Measurements from ENCODE around the gene GPAT2.
"Not testable (repeated sequence)": the region's sequence is repeated elsewhere in the genome, so short reads cannot be mapped to it uniquely, and the experiment has no call there.

Gene GPAT2

GRCh38 chr2:96034792-96035191 lies at the start of gene GPAT2:
Gene GPAT2, minus strand, starts transcription at chr2:96034916. Its CDS starts 2,557 bp downstream, at chr2:96032359.
- H3K4me3 Mint-ChIP-seq, H3K27ac Mint-ChIP-seq, H3K4me1 Mint-ChIP-seq: not testable (repeated sequence)

GRCh38 chr2:96083989-96084857 lies 49.5 kb upstream of the GPAT2 start:
- Mint-ChIP-seq H3K27me3 (peaks cover 8% of the 10 kb centered on the region), H3K27ac (no peak overlapping the region), H3K4me3 (no peak overlapping the region), H3K9me3 (no peaks in the 10 kb centered on the region), H3K4me1 (no peaks in the 10 kb centered on the region)
- peak in 1 of 2 donors; percentile 6 for DNase-seq
- no peak for ATAC-seq

More at GRCh38 chr2:96034792-96035191, at the start of gene GPAT2:
- H3K9me3 Mint-ChIP-seq, H3K27me3 Mint-ChIP-seq, DNase-seq: not testable (repeated sequence)
- ATAC-seq, result peak; percentile 75

- H3K4me1 Mint-ChIP-seq, result no peaks in the 10 kb centered on the region
- no peaks in the 10 kb centered on the region for H3K9me3 Mint-ChIP-seq
- peak; percentile 12 for ATAC-seq
- H3K4me3 Mint-ChIP-seq, result no peak overlapping the region
- peaks cover 8% of the 10 kb centered on the region for H3K27me3 Mint-ChIP-seq
- peak in 1 of 2 donors; percentile 5 for DNase-seq
- H3K27ac Mint-ChIP-seq, result no peak overlapping the region
These were observed 48.6 kb upstream of the GPAT2 start for GRCh38 chr2:96083064-96083939.

- H3K27ac Mint-ChIP-seq, result no peak overlapping the region
- H3K4me3 Mint-ChIP-seq, result no peak overlapping the region
- no peak for ATAC-seq
- H3K9me3 Mint-ChIP-seq, result no peaks in the 10 kb centered on the region
- no peaks in the 10 kb centered on the region for H3K4me1 Mint-ChIP-seq
- peaks cover 8% of the 10 kb centered on the region for H3K27me3 Mint-ChIP-seq
- no peak for DNase-seq
These were observed 47.7 kb upstream of the GPAT2 start for GRCh38 chr2:96082211-96083063.

GRCh38 chr2:96081042-96081441 lies 46.3 kb upstream of the GPAT2 start:
- DNase-seq (no peak), ATAC-seq (no peak)
- Mint-ChIP-seq H3K4me1 (no peaks in the 10 kb centered on the region), H3K27ac (no peak overlapping the region), H3K27me3 (peaks cover 8% of the 10 kb centered on the region), H3K4me3 (no peak overlapping the region), H3K9me3 (peaks cover 0 to 3% of the 10 kb centered on the region in 2 donors)

GRCh38 chr2:96075199-96075771 lies 40.6 kb upstream of the GPAT2 start:
- Mint-ChIP-seq H3K27me3 (peaks cover 7% of the 10 kb centered on the region), H3K9me3 (peaks cover 17% of the 10 kb centered on the region in 2 donors), H3K4me3 (no peak overlapping the region), H3K4me1 (no peaks in the 10 kb centered on the region), H3K27ac (no peak overlapping the region)
- DNase-seq (no peak), ATAC-seq (no peak)

- peaks cover 17% of the 10 kb centered on the region in 2 donors for H3K9me3 Mint-ChIP-seq
- H3K27ac Mint-ChIP-seq, result no peak overlapping the region
These were observed 39.4 kb upstream of the GPAT2 start for GRCh38 chr2:96074156-96074555.

GRCh38 chr2:96073170-96073775 lies 38.6 kb upstream of the GPAT2 start:
- H3K4me3 Mint-ChIP-seq, result no peak overlapping the region
- peak overlapping the region in 1 of 2 donors; percentile 89 for H3K27ac Mint-ChIP-seq
- peaks cover 17% of the 10 kb centered on the region in 2 donors for H3K9me3 Mint-ChIP-seq
- no peaks in the 10 kb centered on the region for H3K4me1 Mint-ChIP-seq
- no peak for DNase-seq
- no peak for ATAC-seq
- H3K27me3 Mint-ChIP-seq, result peaks cover 7% of the 10 kb centered on the region

More at GRCh38 chr2:96074156-96074555, 39.4 kb upstream of the GPAT2 start:
- no peak for ATAC-seq
- Mint-ChIP-seq H3K4me3 (no peak overlapping the region), H3K4me1 (no peaks in the 10 kb centered on the region), H3K27me3 (peaks cover 7% of the 10 kb centered on the region)
- DNase-seq, result no peak

GRCh38 chr2:96072746-96073145 lies 38.0 kb upstream of the GPAT2 start:
- Mint-ChIP-seq H3K27ac (peak overlapping the region in 1 of 2 donors; percentile 89), H3K9me3 (peaks cover 17% of the 10 kb centered on the region in 2 donors), H3K27me3 (peaks cover 7% of the 10 kb centered on the region), H3K4me1 (no peaks in the 10 kb centered on the region), H3K4me3 (no peak overlapping the region)
- DNase-seq (no peak), ATAC-seq (no peak)

GRCh38 chr2:96071977-96072491 lies 37.3 kb upstream of the GPAT2 start:
- H3K4me3 Mint-ChIP-seq, H3K27me3 Mint-ChIP-seq, ATAC-seq, DNase-seq, H3K27ac Mint-ChIP-seq, H3K4me1 Mint-ChIP-seq: not testable (repeated sequence)
- H3K9me3 Mint-ChIP-seq, result peaks cover 17% of the 10 kb centered on the region in 2 donors

- peaks cover 17% of the 10 kb centered on the region in 2 donors for H3K9me3 Mint-ChIP-seq
- not testable (repeated sequence) for H3K4me3 Mint-ChIP-seq, DNase-seq, H3K27me3 Mint-ChIP-seq, H3K4me1 Mint-ChIP-seq, ATAC-seq, H3K27ac Mint-ChIP-seq
These were observed 36.6 kb upstream of the GPAT2 start for GRCh38 chr2:96071087-96071976.

- not testable (repeated sequence) for ATAC-seq, H3K4me3 Mint-ChIP-seq, H3K27ac Mint-ChIP-seq, H3K4me1 Mint-ChIP-seq, H3K27me3 Mint-ChIP-seq, DNase-seq
- peaks cover 7 to 11% of the 10 kb centered on the region in 2 donors for H3K9me3 Mint-ChIP-seq
These were observed 35.6 kb upstream of the GPAT2 start for GRCh38 chr2:96070351-96070750.

GRCh38 chr2:96069878-96070277 lies 35.2 kb upstream of the GPAT2 start:
- DNase-seq, H3K27me3 Mint-ChIP-seq, H3K9me3 Mint-ChIP-seq, H3K4me3 Mint-ChIP-seq, H3K27ac Mint-ChIP-seq, H3K4me1 Mint-ChIP-seq, ATAC-seq: not testable (repeated sequence)
